Suppressor macrophage treated with lipopolysaccharide for 4 hours (primary cell): Measurements from ENCODE around the gene C3orf70.

Source experiments
- DNase-seq: peaks from one replicate; pipeline ENCODE4 v3.0.0-alpha.2; 2020

The C3orf70 gene

DNA sequence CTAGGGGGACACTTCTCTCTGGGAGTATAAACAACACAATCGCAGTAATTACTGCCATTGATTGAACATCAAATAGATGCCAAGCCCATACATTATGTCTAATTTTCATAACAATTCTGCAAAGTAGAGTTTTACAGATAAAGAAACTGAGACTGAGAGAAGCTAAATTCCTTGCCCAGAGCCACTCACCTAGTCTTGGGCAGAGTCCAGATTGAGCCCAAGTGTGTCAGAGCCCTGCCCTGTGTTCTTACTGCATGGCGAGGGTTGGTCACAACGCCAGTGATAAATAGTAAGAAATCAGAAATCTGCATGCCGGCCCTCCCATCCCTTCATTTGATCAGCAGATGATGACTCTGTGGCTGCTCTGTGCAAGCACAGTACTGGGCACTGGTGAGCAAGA lies 106.3 kb downstream of the C3orf70 start:
- no peak for DNase-seq

DNA sequence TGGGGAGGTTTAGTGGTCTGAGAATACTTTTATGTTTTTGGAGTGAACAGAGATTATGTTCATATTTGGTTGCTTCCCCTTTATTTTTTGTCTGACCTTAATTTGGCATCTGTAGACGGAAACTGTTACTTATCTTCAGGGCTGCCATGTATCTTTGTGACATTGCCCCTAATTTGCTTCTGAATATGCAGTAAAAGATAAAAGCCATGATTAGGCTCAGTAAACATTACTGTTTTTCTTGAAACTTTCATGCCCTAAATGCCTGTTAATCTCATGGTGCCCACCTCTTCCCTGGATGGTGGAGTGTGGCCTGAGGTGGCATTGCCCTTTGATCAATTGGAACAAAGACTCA lies 106.7 kb downstream of the C3orf70 start:
- no peak for DNase-seq

- DNase-seq = no peak
Measured at GRCh38 chr3:185042312-185043050, 110.4 kb downstream of the C3orf70 start.

DNA sequence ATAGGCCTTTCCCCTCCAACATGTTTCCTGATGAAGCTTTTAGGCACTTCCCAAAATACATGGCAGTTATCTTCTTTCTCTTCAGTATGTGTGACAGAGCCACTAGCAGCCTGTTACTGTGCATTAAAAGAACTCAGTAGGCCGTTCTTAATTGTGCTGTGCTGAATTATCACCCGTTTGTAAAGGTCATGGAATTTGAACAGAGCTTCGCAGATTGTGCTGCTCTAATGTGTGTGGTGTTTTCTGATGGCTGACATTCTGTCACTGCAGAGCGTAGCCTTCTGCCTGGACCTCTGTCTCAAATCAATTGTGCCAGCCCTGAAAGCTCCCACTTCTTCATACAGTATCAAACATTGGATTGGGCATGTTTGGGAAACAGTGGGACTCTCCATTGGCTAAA lies 111.3 kb downstream of the C3orf70 start:
- no peak for DNase-seq

GRCh38 chr3:185040425-185040824 lies 112.4 kb downstream of the C3orf70 start:
- no peak for DNase-seq

GRCh38 chr3:185037801-185038200 lies 115.1 kb downstream of the C3orf70 start:
- no peak for DNase-seq

DNA sequence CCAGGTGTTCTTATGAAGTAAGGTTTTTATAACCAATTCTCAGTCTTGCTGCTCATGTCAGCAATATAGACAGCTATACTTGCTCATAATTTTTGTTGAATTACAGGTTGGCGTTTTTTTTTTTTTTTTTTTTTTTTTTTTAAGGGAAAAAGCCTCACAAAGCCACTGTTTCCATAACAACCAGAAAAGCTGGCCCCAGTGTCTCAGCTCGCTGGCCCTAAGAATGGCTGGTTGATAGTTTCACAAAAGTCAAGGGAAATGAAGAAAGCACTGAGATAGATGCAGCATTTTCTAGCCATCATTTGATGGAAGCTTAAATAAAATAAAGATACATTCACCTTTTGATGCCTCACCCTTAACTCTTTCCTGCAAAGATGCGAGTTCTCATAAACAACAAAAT lies 121.9 kb downstream of the C3orf70 start:
- no peak for DNase-seq

DNA sequence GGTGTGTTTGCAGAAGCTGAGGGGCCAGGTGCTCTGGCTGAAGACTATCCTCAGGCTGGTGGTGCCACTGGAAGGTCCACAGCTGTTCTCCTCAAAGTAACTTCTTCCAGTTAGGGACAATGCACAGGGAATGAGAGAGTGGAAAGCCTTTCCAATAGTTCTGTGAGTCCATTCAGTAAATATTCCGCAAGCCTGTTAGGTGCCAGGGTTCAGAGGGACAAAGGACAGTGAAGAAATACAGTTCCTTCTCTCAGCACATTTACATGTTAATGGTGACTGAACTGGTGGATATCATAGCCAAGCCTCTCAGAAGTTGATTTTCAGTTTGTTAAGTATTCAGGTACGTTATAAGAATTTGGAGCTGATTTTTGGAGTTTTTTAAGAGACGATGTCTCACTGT lies 122.5 kb downstream of the C3orf70 start:
- DNase-seq = no peak

DNA sequence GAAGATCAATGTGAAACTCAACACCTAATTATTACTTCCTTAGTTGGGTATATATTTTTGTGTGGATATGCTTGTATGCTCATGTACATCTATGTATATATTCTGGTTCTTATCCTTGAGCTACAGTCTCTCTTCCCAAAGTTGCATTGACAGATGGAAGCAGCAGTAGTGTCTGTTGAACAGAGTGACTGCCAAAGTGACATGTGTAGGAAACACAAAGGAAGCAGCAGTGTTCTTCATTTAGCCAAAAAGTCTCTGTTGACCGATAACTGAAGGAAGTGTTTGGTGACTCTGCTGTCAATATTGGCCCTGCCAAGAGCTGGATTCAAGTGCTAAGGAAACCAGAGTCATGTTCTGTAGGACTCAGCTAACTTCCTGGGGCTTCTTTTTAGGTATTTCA lies 123.8 kb downstream of the C3orf70 start:
- no peak for DNase-seq

- no peak for DNase-seq
Measured at GRCh38 chr3:185028121-185028520, 124.7 kb downstream of the C3orf70 start.
